MM.1S (cell line): ENCODE measurements around the gene ZNF487.
"Not testable (repeated sequence)": the region's sequence is repeated elsewhere in the genome, so short reads cannot be mapped to it uniquely, and the experiment has no call there.

Experiments used
- EZH2phosphoT487 ChIP-seq: fragments of 300-600 bp; sonication (generic); IDR thresholded peaks from 2 replicates; pipeline ENCODE4 v1.6.1; 2018; ENCODE audit warnings: antibody characterized with exemption, low read length
- TF ChIP-seq, protein P1 (sequence below): fragments of 300-600 bp; sonication (generic); IDR thresholded peaks from 2 replicates; pipeline ENCODE4 v1.5.1; 2016; ENCODE audit warnings: antibody characterized with exemption, low read length, mixed read lengths

DNA sequence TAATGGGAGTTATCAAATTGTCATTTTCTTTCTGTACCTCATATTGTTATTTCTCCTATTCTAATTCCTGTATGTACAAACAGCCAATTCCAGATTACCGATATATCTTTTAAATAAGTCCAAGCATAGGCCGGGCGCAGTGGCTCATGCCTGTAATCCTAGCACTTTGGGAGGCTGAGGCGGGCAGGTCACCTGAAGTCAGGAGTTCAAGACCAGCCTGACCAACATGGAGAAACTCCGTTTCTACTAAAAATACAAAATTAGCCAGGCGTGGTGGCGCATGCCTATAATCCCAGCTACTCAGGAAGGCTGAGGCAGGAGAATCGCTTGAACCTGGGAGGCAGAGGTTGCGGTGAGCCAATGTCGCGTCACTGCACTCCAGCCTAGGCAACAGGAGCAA lies 43.7 kb upstream of the ZNF487 start:
- TF ChIP-seq EZH2phosphoT487, result not testable (repeated sequence)
- TF ChIP-seq, protein P1, sequence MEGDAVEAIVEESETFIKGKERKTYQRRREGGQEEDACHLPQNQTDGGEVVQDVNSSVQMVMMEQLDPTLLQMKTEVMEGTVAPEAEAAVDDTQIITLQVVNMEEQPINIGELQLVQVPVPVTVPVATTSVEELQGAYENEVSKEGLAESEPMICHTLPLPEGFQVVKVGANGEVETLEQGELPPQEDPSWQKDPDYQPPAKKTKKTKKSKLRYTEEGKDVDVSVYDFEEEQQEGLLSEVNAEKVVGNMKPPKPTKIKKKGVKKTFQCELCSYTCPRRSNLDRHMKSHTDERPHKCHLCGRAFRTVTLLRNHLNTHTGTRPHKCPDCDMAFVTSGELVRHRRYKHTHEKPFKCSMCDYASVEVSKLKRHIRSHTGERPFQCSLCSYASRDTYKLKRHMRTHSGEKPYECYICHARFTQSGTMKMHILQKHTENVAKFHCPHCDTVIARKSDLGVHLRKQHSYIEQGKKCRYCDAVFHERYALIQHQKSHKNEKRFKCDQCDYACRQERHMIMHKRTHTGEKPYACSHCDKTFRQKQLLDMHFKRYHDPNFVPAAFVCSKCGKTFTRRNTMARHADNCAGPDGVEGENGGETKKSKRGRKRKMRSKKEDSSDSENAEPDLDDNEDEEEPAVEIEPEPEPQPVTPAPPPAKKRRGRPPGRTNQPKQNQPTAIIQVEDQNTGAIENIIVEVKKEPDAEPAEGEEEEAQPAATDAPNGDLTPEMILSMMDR, result not testable (repeated sequence)
